Measurements from ENCODE around the gene TVP23A.
"Not testable (repeated sequence)": the region's sequence is repeated elsewhere in the genome, so short reads cannot be mapped to it uniquely, and the experiment has no call there.

The TVP23A gene

DNA sequence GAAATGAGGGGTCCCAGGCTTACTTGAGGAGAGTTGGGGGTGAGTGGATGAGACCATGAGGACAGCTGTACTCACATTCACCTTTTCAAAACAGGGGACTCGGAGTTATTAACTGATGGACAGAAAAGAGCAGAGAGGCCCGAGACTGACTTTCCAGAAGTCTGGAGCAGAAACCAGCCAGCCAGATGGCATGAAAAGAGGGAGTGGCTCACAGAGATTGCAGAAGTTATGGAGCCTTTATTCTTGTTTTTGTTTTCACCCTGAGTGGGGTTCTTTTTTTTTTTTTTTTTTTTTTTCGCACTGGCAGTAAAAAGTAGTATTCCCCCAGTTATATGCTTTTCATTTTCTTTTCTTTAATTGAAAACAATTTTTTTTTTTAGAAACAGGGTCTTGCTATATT, 18.9 kb downstream of the TVP23A start:
- H3K4me3 ChIP-seq (ENCODE audit: low read depth, low read length), result no peak overlapping the region
- H3K79me2 ChIP-seq (ENCODE audit: control insufficient read depth, insufficient read depth, low read length, unreplicated experiment), result no peaks in the 10 kb centered on the region
- H3K36me3 ChIP-seq (ENCODE audit: insufficient read depth, low read length), result no peaks in the 10 kb centered on the region
- no peak overlapping the region for H3K27ac ChIP-seq (ENCODE audit: low read depth, low read length)
- H2AFZ ChIP-seq (ENCODE audit: low read length, unreplicated experiment), result no peak overlapping the region
- no peaks in the 10 kb centered on the region for H3K4me1 ChIP-seq (ENCODE audit: control insufficient read depth, insufficient read depth, low read length, unreplicated experiment)
- H3K27me3 ChIP-seq (ENCODE audit: insufficient read depth, low read length), result peaks cover 4% of the 10 kb centered on the region

DNA sequence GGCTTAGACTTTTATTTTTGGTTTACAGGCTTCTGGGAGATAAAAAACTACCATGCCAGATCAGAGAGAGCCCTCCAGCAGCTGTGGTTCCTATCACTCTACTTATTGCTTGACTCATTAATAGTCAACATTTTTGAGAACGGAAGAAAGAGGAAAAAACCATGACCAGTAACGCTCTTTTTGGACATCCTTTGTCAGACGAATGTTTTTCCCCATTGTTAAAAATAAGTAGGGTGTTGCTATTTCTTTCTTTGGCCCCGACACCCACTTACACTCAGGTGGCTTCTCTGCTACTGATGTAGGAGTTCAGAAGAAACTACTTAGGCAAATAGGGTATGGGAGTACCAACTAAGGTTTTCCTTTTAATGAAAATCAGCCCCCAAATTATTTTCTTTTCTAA, 27.5 kb downstream of the TVP23A start:
- Histone ChIP-seq H3K4me3 (ENCODE audit: low read depth, low read length) (no peak overlapping the region), H3K79me2 (ENCODE audit: control insufficient read depth, insufficient read depth, low read length, unreplicated experiment) (no peaks in the 10 kb centered on the region), H2AFZ (ENCODE audit: low read length, unreplicated experiment) (no peak overlapping the region)

DNA sequence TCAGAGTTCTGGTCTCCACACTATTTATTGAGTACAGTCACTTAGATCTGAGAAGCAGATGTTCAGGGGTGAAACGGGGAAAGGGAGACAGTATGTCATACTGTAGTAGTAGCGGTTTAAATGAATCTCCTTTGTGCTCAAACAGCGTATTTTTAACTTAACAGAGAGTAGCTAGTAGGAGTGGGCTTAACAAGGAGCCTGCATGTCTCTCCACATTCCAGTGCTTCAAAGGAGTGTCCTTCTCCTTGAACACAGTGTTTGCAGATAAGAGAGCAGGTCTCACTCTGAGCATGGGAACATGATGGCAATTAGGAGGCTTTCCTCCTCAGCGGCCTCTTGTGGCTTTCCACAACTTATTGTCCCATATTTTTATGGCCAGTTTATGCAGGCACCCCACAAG, 30.0 kb downstream of the TVP23A start:
- H3K79me2 ChIP-seq (ENCODE audit: control insufficient read depth, insufficient read depth, low read length, unreplicated experiment); H3K4me1 ChIP-seq (ENCODE audit: control insufficient read depth, insufficient read depth, low read length, unreplicated experiment); H3K4me3 ChIP-seq (ENCODE audit: low read depth, low read length); H3K27ac ChIP-seq (ENCODE audit: low read depth, low read length); H3K36me3 ChIP-seq (ENCODE audit: insufficient read depth, low read length); H2AFZ ChIP-seq (ENCODE audit: low read length, unreplicated experiment): not testable (repeated sequence)
- peaks cover 40% of the 10 kb centered on the region for H3K27me3 ChIP-seq (ENCODE audit: insufficient read depth, low read length)

More for the DNA sequence above, 27.5 kb downstream of the TVP23A start:
- Histone ChIP-seq H3K36me3 (ENCODE audit: insufficient read depth, low read length) (no peaks in the 10 kb centered on the region), H3K27ac (ENCODE audit: low read depth, low read length) (no peak overlapping the region), H3K27me3 (ENCODE audit: insufficient read depth, low read length) (peaks cover 47% of the 10 kb centered on the region), H3K4me1 (ENCODE audit: control insufficient read depth, insufficient read depth, low read length, unreplicated experiment) (no peaks in the 10 kb centered on the region)

DNA sequence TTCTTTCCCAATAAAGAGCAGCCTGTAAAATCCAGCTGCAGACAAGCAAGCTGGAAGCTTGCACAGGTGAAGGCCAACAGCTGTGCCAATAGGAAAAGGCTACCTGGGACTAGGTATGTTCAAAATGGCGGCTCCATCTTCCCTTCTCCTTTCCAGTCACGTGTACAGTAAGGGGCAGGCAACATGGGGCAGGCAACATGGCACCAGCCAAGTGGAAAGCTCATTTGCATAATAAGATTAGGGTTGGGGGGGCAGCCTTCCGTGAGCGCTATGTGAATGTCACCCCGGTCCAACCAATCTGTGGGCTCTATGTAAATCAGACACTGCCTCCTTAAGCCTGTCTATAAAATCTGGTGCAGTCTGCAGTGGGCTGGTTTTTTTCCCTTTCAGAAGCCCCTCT, 31.3 kb downstream of the TVP23A start:
- H3K4me3 ChIP-seq (ENCODE audit: low read depth, low read length), result no peak overlapping the region
- no peak overlapping the region for H2AFZ ChIP-seq (ENCODE audit: low read length, unreplicated experiment)
- no peak overlapping the region for H3K27ac ChIP-seq (ENCODE audit: low read depth, low read length)
- H3K4me1 ChIP-seq (ENCODE audit: control insufficient read depth, insufficient read depth, low read length, unreplicated experiment), result no peaks in the 10 kb centered on the region
- no peaks in the 10 kb centered on the region for H3K36me3 ChIP-seq (ENCODE audit: insufficient read depth, low read length)
- no peaks in the 10 kb centered on the region for H3K79me2 ChIP-seq (ENCODE audit: control insufficient read depth, insufficient read depth, low read length, unreplicated experiment)
- peaks cover 44% of the 10 kb centered on the region for H3K27me3 ChIP-seq (ENCODE audit: insufficient read depth, low read length)

DNA sequence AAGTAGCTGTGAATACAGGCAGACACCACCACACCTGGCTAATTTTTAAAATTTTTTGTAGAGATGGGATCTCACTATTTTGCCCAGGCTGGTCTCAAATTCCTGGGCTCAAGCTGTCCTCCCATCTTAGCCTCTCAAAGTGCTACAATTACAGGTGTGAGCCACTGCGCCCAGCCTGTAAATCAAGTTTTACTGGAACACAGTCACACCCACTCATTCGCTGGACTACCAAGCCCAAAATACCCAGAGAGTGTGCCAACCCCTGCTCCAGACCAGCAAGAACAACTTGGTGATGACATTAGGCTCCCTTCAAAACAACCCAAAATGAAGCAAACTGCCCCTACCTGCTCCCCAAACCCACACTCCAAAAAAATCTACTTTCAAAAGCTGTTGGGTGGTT, 36.0 kb downstream of the TVP23A start:
- Histone ChIP-seq H3K27ac (ENCODE audit: low read depth, low read length) (no peak overlapping the region), H2AFZ (ENCODE audit: low read length, unreplicated experiment) (no peak overlapping the region), H3K4me1 (ENCODE audit: control insufficient read depth, insufficient read depth, low read length, unreplicated experiment) (no peaks in the 10 kb centered on the region), H3K79me2 (ENCODE audit: control insufficient read depth, insufficient read depth, low read length, unreplicated experiment) (no peaks in the 10 kb centered on the region), H3K27me3 (ENCODE audit: insufficient read depth, low read length) (peaks cover 35% of the 10 kb centered on the region), H3K36me3 (ENCODE audit: insufficient read depth, low read length) (no peaks in the 10 kb centered on the region), H3K4me3 (ENCODE audit: low read depth, low read length) (no peak overlapping the region)

DNA sequence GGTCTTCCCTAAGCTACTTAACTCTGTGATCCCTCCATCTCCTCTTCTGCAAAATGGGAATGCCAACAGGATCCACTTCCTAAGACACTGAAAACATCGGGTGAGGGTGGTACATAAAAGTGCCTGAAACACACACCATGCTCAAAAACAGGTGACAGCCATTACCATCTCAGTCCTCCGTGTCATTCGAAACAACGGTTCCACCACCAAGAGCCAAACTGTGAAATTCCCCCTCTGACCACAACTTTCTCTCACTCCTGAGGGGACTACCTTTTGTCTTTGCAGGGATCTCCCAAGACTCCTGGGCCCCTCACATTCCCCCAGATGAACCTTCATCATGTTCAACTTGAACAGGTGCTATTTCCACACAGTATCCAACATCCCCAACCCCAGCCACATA, 38.0 kb downstream of the TVP23A start:
- peaks cover 18% of the 10 kb centered on the region for H3K27me3 ChIP-seq (ENCODE audit: insufficient read depth, low read length)
- no peaks in the 10 kb centered on the region for H3K36me3 ChIP-seq (ENCODE audit: insufficient read depth, low read length)
- no peak overlapping the region for H2AFZ ChIP-seq (ENCODE audit: low read length, unreplicated experiment)
- no peak overlapping the region for H3K4me3 ChIP-seq (ENCODE audit: low read depth, low read length)
- no peak overlapping the region for H3K27ac ChIP-seq (ENCODE audit: low read depth, low read length)
- no peaks in the 10 kb centered on the region for H3K79me2 ChIP-seq (ENCODE audit: control insufficient read depth, insufficient read depth, low read length, unreplicated experiment)
- H3K4me1 ChIP-seq (ENCODE audit: control insufficient read depth, insufficient read depth, low read length, unreplicated experiment), result no peaks in the 10 kb centered on the region

DNA sequence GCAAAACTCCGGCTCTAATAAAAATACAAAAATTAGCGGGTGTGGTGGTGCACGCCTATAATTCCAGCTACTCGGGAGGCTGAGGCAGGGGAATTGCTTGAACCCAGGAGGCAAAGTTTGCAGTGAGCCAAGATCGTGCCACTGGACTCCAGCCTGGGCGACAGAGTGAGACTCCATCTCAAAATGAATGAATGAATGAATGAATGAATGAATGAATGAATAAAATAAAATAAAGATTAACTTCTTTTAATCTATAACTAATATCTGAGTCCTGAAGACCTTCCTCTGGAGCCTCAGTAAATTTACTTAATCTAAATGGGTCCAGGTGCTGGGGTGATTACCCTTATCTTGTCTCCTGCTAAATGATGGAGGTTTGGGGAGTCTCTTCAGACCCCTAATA, 38.7 kb downstream of the TVP23A start:
- H3K4me1 ChIP-seq (ENCODE audit: control insufficient read depth, insufficient read depth, low read length, unreplicated experiment); H3K27ac ChIP-seq (ENCODE audit: low read depth, low read length); H2AFZ ChIP-seq (ENCODE audit: low read length, unreplicated experiment); H3K79me2 ChIP-seq (ENCODE audit: control insufficient read depth, insufficient read depth, low read length, unreplicated experiment); H3K4me3 ChIP-seq (ENCODE audit: low read depth, low read length); H3K36me3 ChIP-seq (ENCODE audit: insufficient read depth, low read length): not testable (repeated sequence)
- H3K27me3 ChIP-seq (ENCODE audit: insufficient read depth, low read length), result peaks cover 18% of the 10 kb centered on the region

DNA sequence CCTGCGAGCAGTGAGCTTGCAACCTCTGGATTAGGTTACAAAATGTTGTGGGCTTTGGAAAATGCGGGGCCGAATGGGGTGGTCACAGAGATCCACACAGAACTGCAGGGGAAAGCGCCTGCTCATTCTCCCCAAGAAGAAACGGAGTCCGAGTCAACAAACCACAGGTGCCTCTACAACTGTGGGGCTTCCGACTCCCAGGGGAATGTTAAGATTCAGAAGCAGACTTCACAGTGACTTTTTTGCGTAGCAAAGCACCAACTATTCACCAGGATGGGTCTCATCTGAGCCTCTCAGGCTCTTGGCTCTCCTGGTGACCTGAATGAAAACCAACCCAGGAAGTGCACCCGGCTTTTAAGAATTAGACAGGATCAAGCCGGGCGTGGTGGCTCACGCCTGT, 41.2 kb downstream of the TVP23A start:
- no peaks in the 10 kb centered on the region for H3K79me2 ChIP-seq (ENCODE audit: control insufficient read depth, insufficient read depth, low read length, unreplicated experiment)
- H3K36me3 ChIP-seq (ENCODE audit: insufficient read depth, low read length), result no peaks in the 10 kb centered on the region
- H3K4me3 ChIP-seq (ENCODE audit: low read depth, low read length), result no peak overlapping the region
- no peaks in the 10 kb centered on the region for H3K4me1 ChIP-seq (ENCODE audit: control insufficient read depth, insufficient read depth, low read length, unreplicated experiment)
- H3K27me3 ChIP-seq (ENCODE audit: insufficient read depth, low read length), result peaks cover 11% of the 10 kb centered on the region
- no peak overlapping the region for H3K27ac ChIP-seq (ENCODE audit: low read depth, low read length)
- H2AFZ ChIP-seq (ENCODE audit: low read length, unreplicated experiment), result no peak overlapping the region

DNA sequence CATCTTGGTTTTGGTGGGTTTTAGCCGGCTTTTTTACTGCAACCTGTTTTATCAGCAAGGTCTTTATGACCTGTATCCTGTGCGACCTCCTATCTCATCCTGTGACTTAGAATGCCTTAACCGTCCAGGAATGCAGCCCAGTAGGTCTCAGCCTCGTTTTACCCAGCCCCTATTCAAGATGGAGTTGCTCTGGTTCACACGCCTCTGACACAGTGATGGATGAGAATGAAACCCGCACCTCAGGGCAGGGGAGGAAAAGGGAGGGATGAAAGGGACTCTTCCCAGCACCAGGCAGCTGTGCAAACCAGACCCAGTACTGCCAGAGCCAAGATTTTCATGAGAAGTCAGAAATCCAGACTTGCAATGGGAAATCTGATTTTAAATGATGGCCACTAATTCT, 41.7 kb downstream of the TVP23A start:
- not testable (repeated sequence) for H3K27me3 ChIP-seq (ENCODE audit: insufficient read depth, low read length); H3K27ac ChIP-seq (ENCODE audit: low read depth, low read length); H3K4me3 ChIP-seq (ENCODE audit: low read depth, low read length); H3K36me3 ChIP-seq (ENCODE audit: insufficient read depth, low read length); H2AFZ ChIP-seq (ENCODE audit: low read length, unreplicated experiment); H3K4me1 ChIP-seq (ENCODE audit: control insufficient read depth, insufficient read depth, low read length, unreplicated experiment); H3K79me2 ChIP-seq (ENCODE audit: control insufficient read depth, insufficient read depth, low read length, unreplicated experiment)

DNA sequence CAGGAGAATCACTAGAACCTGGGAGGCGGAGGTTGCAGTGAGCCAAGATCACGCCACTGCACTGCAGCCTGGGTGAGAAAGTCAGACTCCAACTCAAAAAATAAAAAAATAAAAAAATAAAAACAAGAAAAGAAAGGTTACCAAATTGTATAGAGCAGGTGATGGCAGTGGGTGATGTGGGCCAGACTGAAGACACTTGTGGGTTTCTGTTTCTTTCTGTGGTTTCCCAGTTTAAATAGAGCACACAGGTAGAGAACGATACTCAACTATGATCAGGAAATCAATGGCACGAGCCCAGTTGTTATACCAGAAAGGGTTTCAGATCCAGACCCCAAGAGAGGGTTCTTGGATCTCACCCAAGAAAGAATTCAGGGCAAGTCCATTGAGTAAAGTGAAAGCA, 42.3 kb downstream of the TVP23A start:
- Histone ChIP-seq H3K4me1 (ENCODE audit: control insufficient read depth, insufficient read depth, low read length, unreplicated experiment) (no peaks in the 10 kb centered on the region), H3K27me3 (ENCODE audit: insufficient read depth, low read length) (peaks cover 7% of the 10 kb centered on the region), H2AFZ (ENCODE audit: low read length, unreplicated experiment) (no peak overlapping the region), H3K79me2 (ENCODE audit: control insufficient read depth, insufficient read depth, low read length, unreplicated experiment) (no peaks in the 10 kb centered on the region), H3K4me3 (ENCODE audit: low read depth, low read length) (no peak overlapping the region), H3K27ac (ENCODE audit: low read depth, low read length) (no peak overlapping the region), H3K36me3 (ENCODE audit: insufficient read depth, low read length) (no peaks in the 10 kb centered on the region)

DNA sequence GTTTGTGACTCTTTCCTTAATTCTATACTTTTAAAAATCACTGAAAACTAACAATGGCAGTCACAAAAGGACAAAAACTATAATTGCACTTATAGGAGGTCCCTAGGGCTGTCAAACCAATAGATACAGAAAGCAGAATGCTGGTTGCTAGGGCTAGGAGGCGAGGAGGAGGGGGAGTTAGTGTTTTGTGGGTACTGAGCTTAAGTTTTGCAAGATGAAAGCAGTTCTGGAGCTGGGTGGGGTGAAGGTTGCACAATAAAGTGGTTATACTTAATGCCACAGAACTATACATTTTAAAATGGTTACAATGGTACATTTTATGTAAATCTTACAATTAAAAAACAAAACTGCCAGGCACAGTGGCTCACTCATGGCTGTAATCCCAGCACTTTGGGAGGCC, 47.7 kb downstream of the TVP23A start:
- Histone ChIP-seq H3K4me3 (ENCODE audit: low read depth, low read length) (no peak overlapping the region), H3K79me2 (ENCODE audit: control insufficient read depth, insufficient read depth, low read length, unreplicated experiment) (no peaks in the 10 kb centered on the region), H3K4me1 (ENCODE audit: control insufficient read depth, insufficient read depth, low read length, unreplicated experiment) (no peaks in the 10 kb centered on the region), H3K27me3 (ENCODE audit: insufficient read depth, low read length) (no peaks in the 10 kb centered on the region), H3K36me3 (ENCODE audit: insufficient read depth, low read length) (no peaks in the 10 kb centered on the region), H3K27ac (ENCODE audit: low read depth, low read length) (no peak overlapping the region), H2AFZ (ENCODE audit: low read length, unreplicated experiment) (no peak overlapping the region)

DNA sequence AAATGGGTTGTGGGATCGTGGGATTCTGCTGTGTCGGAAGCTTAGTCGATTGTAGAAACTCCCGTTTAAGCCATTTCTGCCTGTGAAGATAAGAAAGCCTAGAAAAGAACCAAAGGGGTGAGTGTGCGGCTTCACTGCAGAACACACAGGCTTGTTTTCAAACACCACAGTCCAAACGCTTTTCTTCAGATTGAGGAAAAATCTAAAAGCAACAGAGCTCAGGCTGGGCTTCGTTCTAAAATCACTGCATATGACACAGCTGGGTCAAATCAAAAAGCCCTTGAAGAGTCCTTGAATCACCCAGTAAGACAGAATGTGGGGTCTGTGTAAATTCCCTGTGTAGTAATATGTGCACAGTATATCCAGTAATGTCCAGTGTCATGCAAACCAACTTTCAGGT, 49.2 kb downstream of the TVP23A start:
- Histone ChIP-seq H3K27ac (ENCODE audit: low read depth, low read length) (no peak overlapping the region), H3K4me3 (ENCODE audit: low read depth, low read length) (no peak overlapping the region), H3K27me3 (ENCODE audit: insufficient read depth, low read length) (no peaks in the 10 kb centered on the region), H3K36me3 (ENCODE audit: insufficient read depth, low read length) (no peaks in the 10 kb centered on the region), H2AFZ (ENCODE audit: low read length, unreplicated experiment) (no peak overlapping the region), H3K4me1 (ENCODE audit: control insufficient read depth, insufficient read depth, low read length, unreplicated experiment) (no peaks in the 10 kb centered on the region), H3K79me2 (ENCODE audit: control insufficient read depth, insufficient read depth, low read length, unreplicated experiment) (no peaks in the 10 kb centered on the region)
